GM21528 (cell line): Measurements from ENCODE around the gene TMEM51.

Experiments used
- ATAC-seq: cut with Tn5 transposase; IDR thresholded peaks from one replicate; pipeline ENCODE4 v1.9.1; 2021; ENCODE audit warnings: mild to moderate bottlenecking, moderate library complexity; ENCODE audit not compliant: unreplicated experiment, low FRiP score

TMEM51 gene

GRCh38 chr1:15261155-15262002, 107.8 kb downstream of the TMEM51 start:
- no peak for ATAC-seq

DNA sequence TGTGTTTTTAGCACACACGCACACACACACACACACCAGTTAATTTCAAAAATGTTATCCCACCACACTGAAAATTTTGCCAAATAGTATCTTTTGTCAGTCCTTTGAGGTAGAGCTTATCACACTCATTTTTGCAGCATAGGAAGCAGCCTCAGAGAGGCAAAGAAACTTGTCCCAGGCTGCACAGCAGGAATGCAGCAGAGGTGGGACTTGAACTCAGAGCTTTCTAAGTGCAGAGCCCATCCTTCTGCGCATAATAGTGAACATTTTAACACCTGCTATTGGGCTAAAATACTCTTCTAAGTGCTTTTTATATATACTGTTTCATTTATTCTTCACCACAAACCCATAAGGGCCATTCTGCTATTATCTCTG, 108.4 kb downstream of the TMEM51 start:
- ATAC-seq: no peak

DNA sequence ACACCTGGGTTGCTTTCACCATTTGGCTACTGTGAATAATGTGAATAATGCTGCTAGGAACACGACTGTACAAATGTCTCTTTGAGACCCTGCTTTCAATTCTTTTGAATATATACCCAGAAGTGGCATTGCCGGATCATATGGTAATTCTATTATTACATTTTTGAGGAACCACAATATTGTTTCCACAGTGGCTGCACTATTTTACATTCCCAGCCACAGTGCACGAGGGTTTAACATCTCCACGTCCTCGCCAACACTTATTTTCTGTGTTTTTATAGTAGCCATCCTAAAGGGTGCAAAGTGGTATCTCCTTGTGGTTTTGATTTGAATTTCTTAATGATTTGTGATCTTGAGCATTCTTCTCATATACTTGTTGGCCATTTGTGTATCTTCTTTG, 109.2 kb downstream of the TMEM51 start:
- no peak for ATAC-seq

DNA sequence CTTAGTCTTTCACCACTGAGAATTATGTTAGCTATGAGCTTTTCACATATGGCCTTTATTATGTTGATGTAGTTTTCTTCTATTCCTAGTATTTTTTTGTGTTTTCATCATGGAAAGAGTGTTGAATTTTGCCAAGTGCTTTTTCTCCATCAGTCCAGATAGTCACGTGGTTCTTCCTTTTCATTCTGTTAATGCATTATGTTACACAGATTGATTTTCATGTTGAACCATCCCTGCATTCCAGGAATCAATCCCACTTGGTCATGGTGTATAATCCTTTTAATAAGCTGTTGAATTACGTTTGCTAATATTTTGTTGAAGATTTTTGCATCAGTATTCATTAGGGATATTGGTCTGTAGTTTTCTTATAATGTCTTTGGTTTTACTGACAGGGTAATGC, 111.2 kb downstream of the TMEM51 start:
- no peak for ATAC-seq
